Astrocyte (in vitro differentiated cells and primary cell): ENCODE results near the gene OR10J4. TPM values are rescaled to one million over a fixed set of nuclear protein-coding genes. Genes with fewer than 3 reads are reported as not detected.
A peak's percentile ranks its signal among the peaks of the same experiment; 100 is the strongest.

Experiments
- DNase-seq: peaks from one replicate; pipeline ENCODE4 v3.0.0-alpha.2; 2010; ENCODE audit warnings: low read depth
- FAIRE-seq: peaks from 2 replicates; lab custom pipeline; 2011; peaks lifted over from hg19 to GRCh38; lab: Jason Lieb, UNC
- H2AFZ ChIP-seq: 2 replicates; pipeline ENCODE4 v1.6.0; 2012; ENCODE audit warnings: low read depth, low read length, inconsistent platforms
- H3K27ac ChIP-seq: 2 replicates; pipeline ENCODE4 v1.5.1; 2011; ENCODE audit warnings: low read depth, low read length, inconsistent platforms
- H3K27me3 ChIP-seq: 2 replicates; pipeline ENCODE4 v1.6.0; 2011; ENCODE audit warnings: low read length, inconsistent platforms; ENCODE audit not compliant: insufficient read depth
- H3K36me3 ChIP-seq: 2 replicates; pipeline ENCODE4 v1.5.1; 2011; ENCODE audit warnings: low read length, inconsistent platforms; ENCODE audit not compliant: insufficient read depth
- H3K4me1 ChIP-seq: 2 replicates; pipeline ENCODE4 v1.5.1; 2011; ENCODE audit warnings: low read length, inconsistent platforms; ENCODE audit not compliant: insufficient read depth
- H3K4me2 ChIP-seq: 2 replicates; pipeline ENCODE4 v1.6.0; 2012; ENCODE audit warnings: low read length, inconsistent platforms
- H3K4me3 ChIP-seq: 2 replicates; pipeline ENCODE4 v1.5.1; 2011; ENCODE audit warnings: low read depth, mild to moderate bottlenecking, low read length, inconsistent platforms; ENCODE audit not compliant: insufficient read depth
- H3K79me2 ChIP-seq: 2 replicates; pipeline ENCODE4 v1.6.0; 2012; ENCODE audit warnings: mild to moderate bottlenecking, low read length, inconsistent platforms; ENCODE audit not compliant: insufficient read depth
- H3K9ac ChIP-seq: 2 replicates; pipeline ENCODE4 v1.6.0; 2012; ENCODE audit warnings: mild to moderate bottlenecking, low read length, inconsistent platforms
- H3K9me3 ChIP-seq: 2 replicates; pipeline ENCODE4 v1.5.1; 2012; ENCODE audit warnings: low read depth, mild to moderate bottlenecking, low read length, inconsistent platforms; ENCODE audit not compliant: insufficient read depth
- H4K20me1 ChIP-seq: 2 replicates; pipeline ENCODE4 v1.6.0; 2012; ENCODE audit warnings: low read length, inconsistent platforms; ENCODE audit not compliant: insufficient read depth
- H3K27ac Mint-ChIP-seq: one replicate; pipeline ENCODE4 v1.8.0; 2021; ENCODE audit warnings: mild to moderate bottlenecking, mixed read lengths; ENCODE audit not compliant: unreplicated experiment
- H3K27me3 Mint-ChIP-seq: one replicate; pipeline ENCODE4 v1.8.0; 2021; ENCODE audit warnings: low read depth, mixed read lengths; ENCODE audit not compliant: unreplicated experiment
- H3K36me3 Mint-ChIP-seq: one replicate; pipeline ENCODE4 v1.8.0; 2021; ENCODE audit warnings: low read depth, mixed read lengths; ENCODE audit not compliant: unreplicated experiment
- H3K4me1 Mint-ChIP-seq: one replicate; pipeline ENCODE4 v1.8.0; 2021; ENCODE audit warnings: low read depth, mixed read lengths; ENCODE audit not compliant: unreplicated experiment
- H3K4me3 Mint-ChIP-seq: one replicate; pipeline ENCODE4 v1.8.0; 2021; ENCODE audit warnings: mild to moderate bottlenecking, moderate library complexity, mixed read lengths; ENCODE audit not compliant: unreplicated experiment
- H3K9me3 Mint-ChIP-seq: one replicate; pipeline ENCODE4 v1.8.0; 2021; ENCODE audit warnings: mild to moderate bottlenecking, mixed read lengths; ENCODE audit not compliant: unreplicated experiment
- CTCF ChIP-seq: IDR thresholded peaks from 2 replicates; pipeline ENCODE4 v1.5.1; 2011; ENCODE audit warnings: low read depth, mild to moderate bottlenecking, inconsistent platforms, low read length, moderate library complexity; ENCODE audit not compliant: insufficient read depth
- EZH2 ChIP-seq: IDR thresholded peaks from 2 replicates; pipeline ENCODE4 v1.6.1; 2012; ENCODE audit warnings: mild to moderate bottlenecking, low read length, inconsistent platforms; ENCODE audit not compliant: insufficient read depth
- total RNA-seq: library from RNA; stranded (reverse); gene quantifications from 2 replicates; pipeline ENCODE4 v1.2.1, GENCODE V29; 2021

The OR10J4 gene
- total RNA-seq, 1 donor from 2014 or later = not detected

GRCh38 chr1:159421821-159422220 is 10.2 kb upstream of the OR10J4 start:
- Mint-ChIP-seq H3K27me3 (no peaks in the 10 kb centered on the region), H3K27ac (no peak overlapping the region), H3K4me3 (no peak overlapping the region), H3K36me3 (peaks cover 2% of the 10 kb centered on the region), H3K4me1 (no peaks in the 10 kb centered on the region), H3K9me3 (peaks cover 6% of the 10 kb centered on the region)
- no peak overlapping the region for H2AFZ ChIP-seq
- no peak for DNase-seq
- H3K4me3 ChIP-seq = no peak overlapping the region
- no peak overlapping the region for H3K27ac ChIP-seq
- H3K4me2 ChIP-seq = no peak overlapping the region
- H3K4me1 ChIP-seq = no peaks in the 10 kb centered on the region
- FAIRE-seq = no peak
- no peaks in the 10 kb centered on the region for H3K36me3 ChIP-seq
- H4K20me1 ChIP-seq = no peaks in the 10 kb centered on the region
- H3K27me3 ChIP-seq = no peaks in the 10 kb centered on the region
- no peak overlapping the region for H3K9ac ChIP-seq
- TF ChIP-seq CTCF (no peak), EZH2 (no peak)
- no peaks in the 10 kb centered on the region for H3K79me2 ChIP-seq
- no peaks in the 10 kb centered on the region for H3K9me3 ChIP-seq

DNA sequence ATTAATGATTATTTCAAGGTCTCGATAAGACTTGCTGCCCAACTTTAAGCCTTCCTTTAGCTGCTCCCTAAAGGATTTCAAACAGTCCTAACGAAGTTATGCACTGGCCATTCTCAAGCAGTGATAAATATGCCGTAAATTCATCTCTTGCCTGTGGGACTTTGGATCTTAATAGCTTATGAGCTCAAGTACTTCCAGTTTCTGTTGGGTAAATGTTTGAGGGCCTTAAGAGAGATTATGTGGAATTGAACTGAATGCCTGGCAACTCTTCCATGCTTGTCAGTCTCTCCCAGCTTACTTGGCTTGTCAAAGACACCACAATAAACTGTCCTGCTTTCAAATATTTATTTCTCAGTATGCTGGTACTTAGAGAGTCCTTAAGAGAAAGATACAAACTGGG is 3.5 kb upstream of the OR10J4 start:
- Histone ChIP-seq H3K27ac (peak overlapping the region; percentile 47), H3K4me3 (no peak overlapping the region), H3K27me3 (no peaks in the 10 kb centered on the region), H4K20me1 (no peaks in the 10 kb centered on the region), H3K9me3 (no peaks in the 10 kb centered on the region), H3K4me2 (peak overlapping the region; percentile 9), H2AFZ (no peak overlapping the region), H3K79me2 (no peaks in the 10 kb centered on the region), H3K36me3 (no peaks in the 10 kb centered on the region), H3K4me1 (peaks cover 12% of the 10 kb centered on the region), H3K9ac (peak overlapping the region; percentile 3)
- TF ChIP-seq CTCF = no peak
- no peak for TF ChIP-seq EZH2
- Mint-ChIP-seq H3K4me3 (no peak overlapping the region), H3K9me3 (peaks cover 2% of the 10 kb centered on the region), H3K36me3 (no peaks in the 10 kb centered on the region), H3K27ac (peak overlapping the region; percentile 90), H3K4me1 (peaks cover 19% of the 10 kb centered on the region), H3K27me3 (no peaks in the 10 kb centered on the region)
- DNase-seq (no peak), FAIRE-seq (no peak)

DNA sequence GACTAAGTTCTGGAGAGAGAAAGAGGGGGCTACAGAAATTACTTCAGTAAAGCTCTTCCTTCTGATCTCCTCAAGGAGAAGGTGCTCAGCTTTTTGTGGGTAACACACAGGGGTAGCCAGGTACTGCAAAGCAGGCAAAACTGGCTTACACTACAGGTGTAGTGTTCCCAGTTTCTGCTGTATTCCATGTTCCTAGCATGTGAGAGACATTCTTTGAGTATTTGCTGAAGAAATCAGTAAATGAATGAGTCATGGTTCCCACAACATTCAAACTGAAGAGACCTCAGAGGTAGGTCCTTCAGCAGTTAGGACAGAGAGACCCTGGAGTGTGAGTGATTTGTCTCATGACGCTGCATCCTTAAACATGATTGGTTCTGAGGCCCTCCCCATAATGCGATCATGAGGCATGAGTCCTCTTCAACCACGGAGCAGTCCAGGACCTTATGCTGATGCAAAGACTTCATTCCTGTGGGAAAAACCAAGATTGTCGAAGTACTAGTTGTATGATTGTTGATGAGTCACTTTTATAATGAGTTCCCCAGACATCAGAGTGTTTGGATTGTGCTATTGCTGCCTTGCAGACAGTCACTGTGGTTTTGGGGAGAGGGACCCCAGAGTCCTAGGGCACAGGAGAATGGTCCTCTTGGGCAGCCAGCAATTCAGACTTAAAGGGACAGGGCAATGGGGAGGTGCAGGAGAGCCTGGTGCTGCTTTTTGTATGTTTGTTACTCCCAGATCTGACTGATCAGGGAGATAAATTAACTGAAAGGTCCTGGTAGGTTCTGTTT is 2.7 kb upstream of the OR10J4 start:
- no peak overlapping the region for H3K4me3 ChIP-seq
- H3K27ac ChIP-seq = peak overlapping the region; percentile 75
- no peaks in the 10 kb centered on the region for H3K79me2 ChIP-seq
- peak overlapping the region; percentile 63 for H3K9ac ChIP-seq
- no peaks in the 10 kb centered on the region for H3K36me3 ChIP-seq
- H4K20me1 ChIP-seq = no peaks in the 10 kb centered on the region
- DNase-seq (peak; percentile 96), FAIRE-seq (peak; percentile 97)
- peak overlapping the region; percentile 90 for H3K27ac Mint-ChIP-seq
- H2AFZ ChIP-seq = no peak overlapping the region
- H3K4me3 Mint-ChIP-seq = no peak overlapping the region
- no peaks in the 10 kb centered on the region for H3K27me3 ChIP-seq
- TF ChIP-seq CTCF (no peak), EZH2 (no peak)
- peaks cover 19% of the 10 kb centered on the region for H3K4me1 Mint-ChIP-seq
- peaks cover 2% of the 10 kb centered on the region for H3K9me3 Mint-ChIP-seq
- no peaks in the 10 kb centered on the region for H3K36me3 Mint-ChIP-seq
- H3K27me3 Mint-ChIP-seq = no peaks in the 10 kb centered on the region
- peaks cover 12% of the 10 kb centered on the region for H3K4me1 ChIP-seq
- no peaks in the 10 kb centered on the region for H3K9me3 ChIP-seq
- H3K4me2 ChIP-seq = peak overlapping the region; percentile 45
